Activated naive CD8-positive, alpha-beta T cell treated with anti-CD3 and anti-CD28 coated beads, Interleukin-2, amount 50 U/mL, for 16 hours (primary cell): ENCODE measurements around the gene ABCB1.

Experiments used
- DNase-seq: peaks from one replicate; pipeline ENCODE4 v3.0.0-alpha.2; 2020; ENCODE audit warnings: low read depth, low spot score

The ABCB1 gene

GRCh38 chr7:87513735-87514335, 86.8 kb downstream of the ABCB1 start:
- DNase-seq: no peak

DNA sequence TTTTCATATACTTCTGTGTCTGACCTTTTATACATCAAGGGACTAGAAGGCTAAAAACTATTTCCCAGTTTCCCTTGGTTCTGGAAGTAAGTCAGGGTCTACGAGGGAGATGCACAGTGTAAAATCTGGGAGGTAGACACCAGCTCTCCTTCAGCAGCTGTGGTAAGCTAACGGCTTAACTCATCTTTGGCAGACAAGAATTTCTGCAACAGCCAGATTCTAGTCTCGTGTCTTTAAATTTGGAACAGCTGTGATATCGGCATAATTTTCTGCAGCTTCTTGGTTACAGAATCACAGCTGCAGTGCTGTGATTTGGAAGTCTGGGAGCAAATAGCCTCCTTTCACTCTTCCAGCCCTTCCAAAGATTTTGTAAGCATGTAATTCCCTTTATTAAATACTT, 87.8 kb downstream of the ABCB1 start:
- no peak for DNase-seq

DNA sequence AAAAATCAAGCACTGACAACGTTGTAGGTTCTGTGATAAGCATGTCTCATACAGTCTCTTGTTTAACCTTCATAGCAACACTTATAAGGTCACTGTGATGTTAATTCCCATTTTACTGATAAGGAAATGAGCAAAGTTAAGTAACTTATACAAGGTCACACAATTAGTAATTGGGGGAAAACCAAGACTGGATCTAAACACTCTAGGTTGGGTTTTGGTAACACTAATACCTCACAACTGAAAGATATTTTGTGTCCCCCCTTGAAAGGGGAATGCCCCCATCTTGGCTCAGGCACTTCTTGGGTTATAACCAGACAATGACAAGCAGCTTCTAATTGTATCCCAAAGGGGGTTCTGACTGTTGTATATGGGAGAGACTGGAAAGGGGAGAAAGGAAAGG, 89.2 kb downstream of the ABCB1 start:
- no peak for DNase-seq

GRCh38 chr7:87510411-87510875, 90.2 kb downstream of the ABCB1 start:
- no peak for DNase-seq

DNA sequence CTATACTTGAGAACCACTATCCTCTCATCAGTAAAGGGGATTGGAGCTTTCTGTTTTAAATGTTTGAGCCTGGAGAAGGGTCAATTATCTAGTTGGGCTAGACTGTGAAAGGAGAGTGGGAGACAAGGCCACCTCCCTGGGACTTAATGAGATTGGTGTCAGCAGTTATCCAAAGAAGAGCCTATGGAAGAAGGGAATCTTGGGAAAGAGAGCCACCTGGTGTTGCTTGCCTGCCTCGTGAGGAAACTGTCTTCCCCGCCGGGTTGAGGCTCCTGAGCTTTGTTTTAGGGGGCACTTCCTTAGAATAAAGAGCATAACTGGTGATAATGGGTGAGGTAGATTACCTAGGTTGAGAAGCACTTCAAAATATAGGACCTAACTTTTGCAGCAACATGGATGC, 93.2 kb downstream of the ABCB1 start:
- no peak for DNase-seq

GRCh38 chr7:87506246-87507180, 94.2 kb downstream of the ABCB1 start:
- no peak for DNase-seq

DNA sequence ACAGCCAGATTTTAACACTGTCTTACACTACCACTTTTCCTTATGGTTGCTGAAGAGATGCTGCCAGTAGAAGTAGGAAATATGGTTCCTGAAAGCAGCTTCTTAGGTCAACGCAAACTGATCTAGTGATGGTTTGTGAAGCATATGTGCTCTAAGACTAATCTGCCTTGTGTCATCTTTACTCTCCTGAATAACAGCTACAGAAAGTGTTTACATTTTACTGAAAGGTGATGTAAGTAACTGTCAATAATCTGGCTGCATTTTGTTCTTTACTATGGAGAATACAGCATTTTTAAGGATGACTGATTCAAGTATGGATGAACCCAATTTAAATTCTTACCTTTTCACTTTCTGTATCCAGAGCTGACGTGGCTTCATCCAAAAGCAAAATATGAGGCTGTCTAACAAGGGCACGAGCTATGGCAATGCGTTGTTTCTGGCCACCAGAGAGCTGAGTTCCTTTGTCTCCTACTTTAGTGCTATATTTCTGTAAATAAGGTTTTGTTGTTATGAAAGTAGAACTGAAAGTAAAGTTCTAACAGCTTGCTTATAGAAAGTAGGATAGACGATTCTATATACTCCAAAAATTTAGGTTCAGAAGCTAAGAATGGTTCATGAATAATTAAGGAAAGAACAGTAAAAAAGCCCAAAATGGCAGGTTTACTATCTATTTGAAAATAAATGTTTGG, 95.0 kb downstream of the ABCB1 start:
- DNase-seq: no peak

GRCh38 chr7:87505122-87505521, 95.6 kb downstream of the ABCB1 start:
- DNase-seq: no peak

DNA sequence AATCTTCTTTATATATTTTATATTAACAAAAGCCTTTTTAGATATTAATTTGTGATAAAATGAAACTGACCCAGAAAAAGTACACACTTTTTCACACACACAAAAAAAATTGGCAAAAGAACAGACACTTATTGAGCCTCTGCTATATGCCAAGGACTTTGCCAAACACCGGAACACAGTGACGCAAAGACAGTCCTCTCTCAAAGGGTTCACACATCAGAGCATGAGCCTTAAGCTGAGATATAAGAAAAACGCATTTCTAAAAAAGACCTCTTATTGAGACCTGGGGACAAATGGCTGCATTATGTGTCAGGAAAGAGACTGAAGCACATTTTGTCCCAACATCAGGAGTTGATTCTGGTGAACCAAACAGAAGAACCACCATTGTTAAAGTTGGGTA, 101.2 kb downstream of the ABCB1 start:
- DNase-seq: no peak

DNA sequence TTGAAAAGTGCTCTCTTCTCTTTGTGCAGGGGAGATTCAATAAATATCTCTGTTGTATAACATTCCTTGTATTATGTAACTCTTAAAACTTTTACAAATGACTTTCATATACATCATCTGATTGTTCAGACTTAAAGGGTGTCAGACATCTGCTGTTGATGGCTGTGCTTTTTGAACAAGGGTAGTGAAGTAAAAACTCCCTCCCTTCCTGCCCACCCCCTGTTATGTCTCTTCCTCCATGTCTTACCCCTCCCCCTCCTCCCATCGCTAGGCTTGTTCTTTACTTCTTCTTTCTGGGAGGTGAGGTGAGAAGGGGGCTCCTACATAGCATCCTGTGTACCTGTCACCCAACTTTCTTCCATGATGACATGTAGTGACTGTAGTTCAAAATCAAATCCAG, 101.8 kb downstream of the ABCB1 start:
- no peak for DNase-seq

DNA sequence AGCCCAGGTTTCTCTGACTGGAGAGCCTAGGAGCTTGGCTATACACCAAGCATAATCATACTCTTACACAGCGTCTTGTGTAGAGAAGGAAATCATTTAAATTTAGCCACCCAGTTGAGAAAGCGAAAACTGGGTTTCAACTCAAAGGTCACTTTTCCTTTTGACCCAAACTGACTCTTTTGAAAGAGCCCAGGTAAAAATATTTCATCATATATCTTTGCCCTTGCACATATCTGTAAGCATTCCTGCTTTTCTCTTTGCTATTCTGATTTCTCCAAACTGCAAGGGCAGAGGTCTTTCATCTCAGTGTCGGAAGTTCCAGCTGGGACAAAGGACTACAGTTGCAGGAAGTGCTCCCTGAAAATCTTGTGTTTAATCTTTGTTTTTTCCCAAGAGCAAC, 103.2 kb downstream of the ABCB1 start:
- DNase-seq: no peak

- DNase-seq: no peak
Observed at GRCh38 chr7:87495366-87495765, 105.3 kb downstream of the ABCB1 start.

- no peak for DNase-seq
Observed at GRCh38 chr7:87494454-87494853, 106.2 kb downstream of the ABCB1 start.

- DNase-seq: no peak
Observed at GRCh38 chr7:87483131-87483530, 117.6 kb downstream of the ABCB1 start.

DNA sequence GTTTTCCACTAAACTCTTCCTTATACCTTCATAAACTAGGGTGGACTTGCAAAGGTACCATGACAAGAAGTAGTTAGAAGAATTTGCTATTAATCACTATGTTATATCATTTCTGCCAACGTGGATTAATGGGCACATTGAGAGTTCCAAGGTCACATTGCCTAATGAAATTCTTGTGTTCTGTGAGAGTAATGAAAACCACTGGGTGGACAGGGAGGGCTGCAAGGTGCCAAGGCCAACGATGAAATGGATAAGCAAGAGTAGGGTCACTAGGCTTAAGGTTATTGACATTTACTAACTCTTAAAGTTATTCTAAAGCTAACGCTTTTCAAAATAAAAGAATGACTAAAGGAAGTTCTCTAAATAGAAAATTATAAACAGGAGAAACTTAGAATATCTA, 118.6 kb downstream of the ABCB1 start:
- DNase-seq: no peak

DNA sequence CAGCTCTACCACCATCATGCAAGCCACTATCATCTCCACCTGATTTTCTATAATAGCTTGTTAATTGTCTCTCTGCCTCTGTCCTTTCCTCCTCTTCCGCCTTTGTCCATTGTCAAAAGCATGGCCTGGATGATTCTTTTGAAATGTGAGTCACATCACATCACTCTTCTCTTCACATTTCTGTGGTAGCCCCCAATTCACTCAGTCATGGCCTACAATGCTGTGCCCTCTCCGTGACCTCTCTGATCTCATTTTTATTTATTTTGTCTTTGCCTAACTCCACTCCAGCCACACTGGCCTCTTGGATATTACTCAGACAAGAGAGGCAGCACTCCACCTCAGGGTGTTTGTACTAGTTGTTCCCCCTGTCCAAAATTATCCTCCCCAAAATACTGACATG, 120.3 kb downstream of the ABCB1 start:
- DNase-seq: no peak

DNA sequence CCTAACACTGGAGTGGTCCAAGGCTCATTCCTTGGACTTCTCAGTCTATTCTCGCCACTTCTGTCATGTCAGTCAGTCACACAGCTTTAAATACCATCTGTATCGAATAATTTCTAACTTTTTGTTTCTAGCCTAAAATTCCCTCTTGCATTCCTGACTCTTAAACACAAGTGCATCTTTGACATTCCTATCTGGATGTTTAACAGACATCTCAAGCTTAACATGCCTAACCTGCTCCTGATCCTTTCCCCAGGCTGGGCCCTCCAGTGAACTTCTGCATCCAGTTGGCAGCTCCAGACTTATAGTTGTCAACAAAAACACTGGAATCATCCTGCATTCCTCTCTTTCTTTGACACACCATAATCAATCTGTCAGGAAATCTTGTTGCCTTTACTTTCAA, 120.7 kb downstream of the ABCB1 start:
- no peak for DNase-seq

GRCh38 chr7:87476179-87476557, 124.5 kb downstream of the ABCB1 start:
- no peak for DNase-seq

DNA sequence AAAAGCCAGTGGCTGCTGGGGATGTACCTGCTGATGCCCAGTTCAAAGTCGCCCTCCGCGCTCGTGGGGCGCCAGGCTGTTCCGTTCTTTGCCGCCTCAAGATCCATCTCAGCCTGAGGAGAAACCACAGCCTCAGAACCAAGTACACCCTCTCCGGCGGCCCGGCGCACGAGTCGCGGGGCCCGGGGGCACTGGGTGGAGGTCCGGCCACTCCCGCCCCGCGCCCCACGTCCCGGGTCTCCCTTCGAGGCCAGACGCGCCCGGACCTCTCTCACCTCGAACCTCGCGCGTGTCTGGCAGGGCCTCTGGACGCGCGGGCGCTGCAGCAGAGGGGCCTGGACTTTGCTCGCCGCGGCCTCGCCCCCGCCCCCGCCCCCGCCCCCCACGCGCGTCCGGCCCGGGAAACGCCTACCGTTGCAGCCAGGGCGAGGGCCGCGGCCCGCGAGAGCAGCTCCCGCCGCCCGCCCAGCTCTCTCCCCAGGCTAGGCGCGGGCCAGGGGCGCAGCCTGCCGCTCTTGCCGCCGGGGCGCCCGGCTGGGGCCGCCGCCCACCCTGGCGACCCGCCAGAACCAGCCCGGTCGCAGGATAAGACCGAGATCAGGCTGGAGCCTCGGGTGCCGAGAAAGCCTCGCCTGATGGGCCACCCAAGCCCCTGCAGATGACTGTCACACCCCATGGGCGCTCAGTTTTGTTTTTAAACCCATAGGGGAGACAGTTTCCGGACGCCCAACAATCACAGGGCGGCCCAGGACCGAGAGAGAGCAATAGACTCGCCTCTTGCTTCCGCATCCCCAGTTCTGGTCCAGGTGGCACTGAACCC, 125.1 kb downstream of the ABCB1 start, which contains the start of gene ABCB4:
Gene ABCB4 (minus strand): TSS at position 322 of the 820 bp plus-strand sequence. CDS start 215 bp downstream, at position 107.
- DNase-seq: no peak

- DNase-seq: no peak
Observed at GRCh38 chr7:87474533-87475358, 125.9 kb downstream of the ABCB1 start.

- no peak for DNase-seq
Observed at GRCh38 chr7:87473986-87474385, 126.7 kb downstream of the ABCB1 start.
